Stomach smooth muscle (tissue), 2 donors: ENCODE data around the gene CD74.
A peak's percentile ranks its signal among the peaks of the same experiment; 100 is the strongest.

Experiments used
- H3K27ac ChIP-seq: one replicate; pipeline ENCODE4 v1.7.0; 2013; ENCODE audit warnings: mild to moderate bottlenecking, low read length, inconsistent platforms
- H3K27me3 ChIP-seq, 2 donors: one replicate each; pipeline ENCODE4 v1.7.0; 2013; ENCODE audit warnings: low read length in 2 of 2; ENCODE audit not compliant: insufficient read depth in 2 of 2, control insufficient read depth in 1 of 2
- H3K36me3 ChIP-seq, 2 donors: one replicate each; pipeline ENCODE4 v1.7.0; 2013; ENCODE audit warnings: low read length in 2 of 2; ENCODE audit not compliant: control insufficient read depth in 2 of 2, insufficient read depth in 2 of 2
- H3K4me1 ChIP-seq: one replicate; pipeline ENCODE4 v1.7.0; 2013; ENCODE audit warnings: low read length; ENCODE audit not compliant: control insufficient read depth, insufficient read depth
- H3K4me3 ChIP-seq, 2 donors: one replicate each; pipeline ENCODE4 v1.7.0; 2013; ENCODE audit warnings: low read length in 2 of 2
- H3K9ac ChIP-seq, 2 donors: one replicate each; pipeline ENCODE4 v1.7.0; 2013; ENCODE audit warnings: low read length in 2 of 2, mild to moderate bottlenecking in 1 of 2
- H3K9me3 ChIP-seq, 2 donors: one replicate each; pipeline ENCODE4 v1.7.0; 2013; ENCODE audit warnings: low read length in 2 of 2; ENCODE audit not compliant: control insufficient read depth in 2 of 2
- donor health status: healthy.
- donor health status: Pancreatic carcinoma.

Gene CD74

DNA sequence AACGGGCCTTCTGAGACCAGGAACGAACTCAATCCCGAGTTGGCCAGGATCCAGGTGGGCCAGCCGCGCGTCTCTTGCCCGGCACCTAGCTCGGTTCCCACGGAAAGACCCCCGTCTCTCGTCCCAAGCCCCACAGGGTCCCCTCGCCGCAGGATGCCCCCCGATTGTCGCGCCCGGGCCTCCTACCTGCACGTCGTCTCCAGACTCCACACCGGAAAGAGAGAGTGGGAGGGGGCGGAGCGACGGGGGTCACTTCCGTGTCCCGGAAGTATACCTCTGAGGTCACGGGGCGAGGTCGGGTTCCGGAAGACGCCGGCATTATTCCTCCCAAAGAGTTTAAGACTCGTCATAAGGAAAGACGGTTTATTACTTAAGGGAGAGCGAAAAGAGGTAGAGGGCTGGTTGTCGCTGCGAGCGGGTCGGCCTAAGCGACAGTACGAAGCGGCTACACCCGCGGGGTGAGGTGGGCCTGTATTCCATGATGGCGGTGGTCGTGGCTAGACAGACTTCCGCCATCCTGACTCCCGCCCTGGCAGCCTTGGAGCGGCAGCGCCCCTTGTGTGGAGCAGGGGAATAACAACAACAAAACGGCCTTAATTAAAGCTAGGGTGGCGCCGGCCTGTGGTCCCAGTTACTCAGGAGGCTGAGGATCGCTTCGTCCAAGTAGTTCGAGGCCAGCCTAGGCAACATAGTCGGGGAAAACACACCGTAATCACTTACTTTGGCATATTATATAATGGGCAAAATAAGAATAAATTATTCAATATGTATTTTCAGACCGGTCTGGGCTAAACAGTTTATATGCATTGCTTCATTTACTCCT, 37.0 kb upstream of the CD74 start, which contains the start of gene RPS14:
TSS of gene RPS14 (minus strand) at position 223 of the 823 bp plus-strand sequence. CDS start 2,006 bp downstream, outside the sequence.
- Histone ChIP-seq H3K9me3 (no peaks in the 10 kb centered on the region), H3K27me3 (no peaks in the 10 kb centered on the region), H3K4me1 (peaks cover 25% of the 10 kb centered on the region), H3K27ac (peak within 1 kb of the TSS; percentile 96), H3K36me3 (peaks cover 27 to 32% of the 10 kb centered on the region in 2 donors), H3K4me3 (peak within 1 kb of the TSS; percentile 93 to 97), H3K9ac (peak within 1 kb of the TSS; percentile 92 to 94)

DNA sequence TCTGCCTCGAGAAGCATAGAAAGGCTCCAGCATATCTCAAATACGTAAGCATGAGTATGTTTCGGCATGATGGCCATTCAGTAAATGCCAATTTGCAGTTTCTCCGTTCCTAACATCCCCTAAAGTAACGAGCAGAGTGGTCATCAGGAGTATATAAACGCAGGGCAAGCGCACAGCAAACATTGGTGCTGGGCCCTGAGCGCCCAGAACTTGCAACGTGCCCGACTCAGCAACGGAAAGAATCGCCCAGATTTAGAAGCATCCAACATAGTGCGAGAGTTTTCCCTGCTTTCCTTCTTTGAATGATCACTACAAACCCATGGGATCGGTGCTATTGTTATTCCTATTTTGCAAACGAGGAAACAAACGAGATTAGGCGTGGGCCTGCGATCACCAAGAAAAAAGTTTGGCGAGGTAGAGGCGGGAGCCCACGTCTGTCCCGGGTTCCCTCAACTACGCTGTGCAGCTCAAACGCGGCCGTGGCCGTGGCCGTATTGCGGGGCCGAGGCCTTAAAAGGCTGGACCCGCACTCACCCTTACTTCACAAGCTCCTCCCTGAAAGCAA, 36.3 kb upstream of the CD74 start:
- peak overlapping the region; percentile 92 to 94 for H3K9ac ChIP-seq
- H3K36me3 ChIP-seq = peaks cover 30 to 39% of the 10 kb centered on the region in 2 donors
- H3K27ac ChIP-seq = peak overlapping the region; percentile 96
- peaks cover 30% of the 10 kb centered on the region for H3K4me1 ChIP-seq
- H3K9me3 ChIP-seq = no peaks in the 10 kb centered on the region
- no peaks in the 10 kb centered on the region for H3K27me3 ChIP-seq
- peak overlapping the region; percentile 93 to 97 for H3K4me3 ChIP-seq

DNA sequence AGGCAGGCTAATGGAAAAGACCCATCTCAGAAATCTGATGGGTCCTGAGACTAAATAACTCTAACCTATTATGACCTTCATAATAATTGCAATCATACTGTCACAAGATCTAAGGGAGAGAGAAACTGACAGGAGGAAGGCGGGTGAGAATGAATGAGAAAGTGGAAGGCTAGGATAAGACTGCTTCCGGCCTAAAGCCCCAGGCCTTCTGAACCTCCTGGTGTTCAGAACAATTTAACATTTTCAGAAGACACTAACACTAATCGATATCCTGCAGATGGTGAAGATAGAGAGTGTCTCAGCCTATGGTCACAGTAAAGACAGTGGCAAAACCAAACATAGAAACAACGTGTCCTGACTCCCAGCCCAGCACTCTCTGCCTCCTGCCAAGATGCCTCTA, 35.6 kb upstream of the CD74 start:
- Histone ChIP-seq H3K27ac (peak overlapping the region; percentile 96), H3K4me1 (peaks cover 33% of the 10 kb centered on the region), H3K9me3 (no peaks in the 10 kb centered on the region), H3K36me3 (peaks cover 37 to 44% of the 10 kb centered on the region in 2 donors), H3K4me3 (peak overlapping the region; percentile 93 to 97), H3K9ac (peak overlapping the region; percentile 92 to 94), H3K27me3 (no peaks in the 10 kb centered on the region)

DNA sequence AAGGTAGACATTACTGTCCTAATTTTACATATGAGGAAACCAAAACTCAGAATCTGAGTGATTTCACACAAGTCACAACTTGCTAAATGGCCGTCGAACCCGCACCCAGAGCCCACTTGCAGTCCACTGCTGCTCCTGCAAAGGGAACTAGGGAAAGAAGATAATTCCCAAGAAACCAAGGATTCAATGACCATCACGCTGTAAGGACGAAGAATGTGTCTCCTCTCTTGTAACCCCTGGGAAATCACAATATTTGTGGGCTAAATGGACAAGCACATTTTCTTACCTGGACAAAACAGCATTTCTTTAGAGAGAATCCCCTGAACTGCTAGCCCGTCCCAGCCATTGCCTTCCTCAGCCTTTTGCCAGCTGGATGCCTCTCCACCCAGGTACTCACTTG, 34.5 kb upstream of the CD74 start:
- Histone ChIP-seq H3K27me3 (no peaks in the 10 kb centered on the region), H3K4me3 (no peak overlapping the region), H3K9me3 (no peaks in the 10 kb centered on the region), H3K27ac (no peak overlapping the region), H3K9ac (peak overlapping the region in 1 of 2 donors; percentile 29), H3K4me1 (peaks cover 36% of the 10 kb centered on the region), H3K36me3 (peaks cover 39 to 46% of the 10 kb centered on the region in 2 donors)

DNA sequence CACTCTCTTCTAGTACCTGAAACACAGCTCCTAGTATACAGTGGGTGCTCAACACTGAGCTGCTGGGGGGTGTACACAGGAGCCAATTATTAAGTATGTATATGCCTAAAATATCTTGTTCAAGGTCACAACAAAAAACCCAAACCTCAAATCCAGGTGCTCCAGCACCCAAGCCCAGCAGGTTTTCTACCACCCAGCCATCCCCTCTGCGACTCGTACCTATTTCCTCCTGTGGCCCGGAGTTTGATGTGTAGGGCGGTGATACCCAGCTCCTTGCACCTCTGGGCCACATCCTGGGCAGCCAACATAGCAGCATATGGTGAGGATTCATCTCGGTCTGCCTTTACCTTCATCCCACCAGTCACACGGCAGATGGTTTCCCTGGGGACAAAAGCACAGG, 33.9 kb upstream of the CD74 start:
- Histone ChIP-seq H3K4me3 (no peak overlapping the region), H3K4me1 (peaks cover 42% of the 10 kb centered on the region), H3K27ac (no peak overlapping the region), H3K27me3 (no peaks in the 10 kb centered on the region), H3K9me3 (no peaks in the 10 kb centered on the region), H3K9ac (no peak overlapping the region), H3K36me3 (peaks cover 39 to 46% of the 10 kb centered on the region in 2 donors)

DNA sequence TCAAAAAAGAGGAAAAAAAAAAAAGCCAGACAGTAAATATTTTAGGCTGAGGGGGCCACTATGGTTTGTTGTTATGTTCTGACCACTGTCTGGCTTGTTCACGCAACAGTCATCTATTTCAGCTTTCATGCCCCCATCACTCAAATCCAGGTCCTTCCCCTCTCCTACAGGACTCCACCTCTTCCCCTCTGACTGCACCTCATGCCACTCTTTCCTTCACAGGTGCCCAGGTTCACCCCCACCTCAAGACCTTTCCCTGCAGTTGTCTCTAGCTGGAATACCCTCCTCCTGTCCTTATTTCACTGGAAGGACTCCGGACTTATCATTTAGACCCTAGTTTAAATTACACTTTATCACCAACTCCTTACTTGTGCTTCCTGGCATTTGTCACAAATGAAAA, 33.4 kb upstream of the CD74 start:
- Histone ChIP-seq H3K4me1 (peaks cover 45% of the 10 kb centered on the region), H3K36me3 (peaks cover 39 to 47% of the 10 kb centered on the region in 2 donors), H3K4me3 (no peak overlapping the region), H3K9ac (peak overlapping the region in 1 of 2 donors; percentile 21), H3K27me3 (no peaks in the 10 kb centered on the region), H3K9me3 (no peaks in the 10 kb centered on the region), H3K27ac (no peak overlapping the region)

DNA sequence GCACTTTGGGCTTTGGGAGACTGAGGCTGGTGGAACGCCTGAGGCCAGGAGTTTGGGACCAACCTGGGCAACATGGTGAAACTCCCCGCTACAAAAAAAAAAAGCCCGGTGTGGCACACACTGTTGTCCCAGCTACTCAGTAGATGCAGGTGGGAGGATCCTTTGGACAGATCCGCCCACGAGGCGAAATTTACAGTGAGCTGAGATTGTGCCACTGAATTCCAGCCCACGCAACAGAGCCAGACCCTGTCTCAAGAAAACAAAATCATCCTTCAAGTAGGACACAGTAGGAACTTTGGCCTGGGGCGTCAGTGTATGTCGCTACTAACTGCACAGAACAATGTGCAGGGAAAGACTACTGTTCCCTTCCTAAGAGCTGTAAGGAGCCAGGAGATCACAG, 32.1 kb upstream of the CD74 start:
- Histone ChIP-seq H3K27ac (no peak overlapping the region), H3K9me3 (no peaks in the 10 kb centered on the region), H3K9ac (no peak overlapping the region), H3K4me3 (no peak overlapping the region), H3K4me1 (peaks cover 45% of the 10 kb centered on the region), H3K27me3 (no peaks in the 10 kb centered on the region), H3K36me3 (peaks cover 39 to 48% of the 10 kb centered on the region in 2 donors)

DNA sequence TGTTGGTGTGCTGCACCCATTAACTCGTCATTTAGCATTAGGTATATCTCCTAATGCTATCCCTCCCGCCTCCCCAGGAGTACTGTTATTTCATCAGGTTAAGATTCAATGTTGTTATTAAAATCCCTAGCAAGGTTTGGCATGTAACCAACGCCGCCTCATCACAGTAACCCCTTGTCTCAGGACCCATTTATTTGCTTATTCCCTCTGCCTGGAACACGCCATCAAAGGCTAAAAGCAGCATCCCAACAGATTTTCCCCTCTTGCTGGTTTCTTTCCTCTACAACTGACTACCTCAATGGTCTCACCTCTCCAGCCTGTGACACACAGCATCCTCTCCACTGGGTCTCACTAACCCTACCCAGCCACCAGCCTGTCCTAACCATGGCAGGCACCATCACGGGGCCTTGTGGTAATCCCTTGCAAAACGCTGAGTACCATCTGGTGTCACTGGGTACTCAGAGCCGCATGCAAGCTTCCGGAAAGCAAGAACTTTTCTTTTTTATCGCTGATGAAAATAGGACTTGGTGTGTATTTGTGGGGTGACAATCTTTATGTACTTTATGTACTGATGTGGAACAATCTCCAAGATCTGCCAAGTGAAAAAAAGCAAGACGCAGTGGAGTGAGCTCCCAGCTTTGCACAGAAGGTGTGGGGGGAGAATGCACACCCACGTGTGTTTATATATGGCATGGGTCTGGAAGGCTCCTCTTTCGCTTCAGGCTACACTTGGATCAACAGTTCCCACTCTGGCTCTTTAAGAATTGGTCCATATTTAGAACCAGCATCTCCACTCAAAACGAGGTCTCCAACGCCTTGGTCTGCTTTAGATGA, 30.7 kb upstream of the CD74 start:
- Histone ChIP-seq H3K4me3 (no peak overlapping the region), H3K9me3 (no peaks in the 10 kb centered on the region), H3K27me3 (no peaks in the 10 kb centered on the region), H3K27ac (no peak overlapping the region), H3K9ac (peak overlapping the region in 1 of 2 donors; percentile 21), H3K4me1 (peaks cover 39% of the 10 kb centered on the region), H3K36me3 (peaks cover 39 to 48% of the 10 kb centered on the region in 2 donors)

DNA sequence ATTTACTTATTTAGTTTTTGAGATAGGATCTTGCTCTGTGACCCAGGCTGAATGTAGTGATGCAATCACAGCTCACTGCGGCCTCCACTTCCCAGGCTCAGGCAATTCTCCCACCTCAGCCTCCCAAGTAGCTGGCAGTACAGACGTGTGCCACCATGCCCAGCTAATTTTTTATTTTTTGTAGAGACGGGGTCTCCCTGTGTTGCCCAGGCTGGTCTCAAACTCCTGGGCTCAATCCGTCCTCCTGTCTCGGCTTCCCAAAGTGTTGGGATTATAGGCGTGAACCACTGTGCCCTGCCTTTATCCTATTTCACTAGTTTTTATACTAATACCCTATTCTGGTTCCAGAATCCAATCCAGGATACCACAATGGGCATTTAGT, 30.0 kb upstream of the CD74 start:
- Histone ChIP-seq H3K27me3 (no peaks in the 10 kb centered on the region), H3K4me3 (no peak overlapping the region), H3K9ac (no peak overlapping the region), H3K36me3 (peaks cover 37 to 45% of the 10 kb centered on the region in 2 donors), H3K9me3 (no peaks in the 10 kb centered on the region), H3K4me1 (peaks cover 31% of the 10 kb centered on the region), H3K27ac (no peak overlapping the region)

DNA sequence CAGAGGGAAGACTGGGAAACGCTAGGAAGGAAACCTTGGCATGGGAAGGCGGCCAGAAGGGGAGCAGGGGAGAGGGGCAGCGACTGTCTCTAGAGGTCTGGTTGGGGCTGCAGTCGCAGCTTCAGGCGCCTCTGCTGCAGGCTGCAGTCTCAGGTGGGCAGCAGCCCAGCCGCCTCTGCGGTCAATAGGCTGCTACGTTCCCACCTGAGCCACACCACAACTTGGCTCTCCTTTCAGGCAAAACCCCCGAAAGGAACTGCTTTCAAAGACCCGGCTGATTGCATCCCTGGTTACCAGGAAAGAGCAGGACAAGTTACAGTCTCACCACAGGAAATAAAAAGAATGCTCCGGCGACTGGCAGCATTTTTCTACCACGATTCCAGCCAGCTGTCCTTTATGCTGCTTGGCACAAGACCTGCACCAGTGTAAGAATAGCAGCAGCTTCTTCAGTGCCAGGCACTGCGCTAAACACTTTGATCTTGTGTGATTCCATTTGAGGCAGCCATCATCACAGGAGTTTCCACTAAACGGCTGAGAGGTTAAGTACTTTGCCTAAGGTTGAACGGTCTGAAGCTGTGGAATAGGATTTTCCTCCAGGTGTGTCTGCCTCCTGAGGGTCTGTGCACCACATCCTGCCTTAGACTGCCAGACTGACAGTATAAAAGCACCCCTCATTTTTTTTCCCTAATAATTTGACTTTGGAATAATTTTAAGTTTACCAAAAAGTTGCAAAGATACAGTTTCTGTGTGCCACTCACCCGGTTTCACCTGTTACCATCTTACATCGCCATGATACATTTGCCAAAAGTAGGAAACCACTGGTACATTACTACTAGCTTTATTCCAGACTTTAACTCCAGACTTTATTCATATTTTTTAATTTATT, 29.3 kb upstream of the CD74 start:
- H3K36me3 ChIP-seq = peaks cover 31 to 39% of the 10 kb centered on the region in 2 donors
- no peak overlapping the region for H3K4me3 ChIP-seq
- no peak overlapping the region for H3K27ac ChIP-seq
- H3K9ac ChIP-seq = no peak overlapping the region
- peaks cover 28% of the 10 kb centered on the region for H3K4me1 ChIP-seq
- no peaks in the 10 kb centered on the region for H3K27me3 ChIP-seq
- no peaks in the 10 kb centered on the region for H3K9me3 ChIP-seq
